Liver (tissue), 9 donors: ENCODE data around the gene FBXO47. TPM values are rescaled to one million over a fixed set of nuclear protein-coding genes. Genes with fewer than 3 reads are reported as not detected.
"Not testable (repeated sequence)": the region's sequence is repeated elsewhere in the genome, so short reads cannot be mapped to it uniquely, and the experiment has no call there.

Experiments
- DNase-seq: peaks from one replicate; pipeline ENCODE4 v3.0.0-alpha.2; 2017; ENCODE audit warnings: low spot score
- H3K27ac ChIP-seq, 2 donors: one replicate each; pipeline ENCODE4 v1.7.0; 2013; ENCODE audit warnings: inconsistent platforms in 2 of 2, low read length in 2 of 2, control low read depth in 1 of 2, low read depth in 1 of 2, mild to moderate bottlenecking in 1 of 2
- H3K27me3 ChIP-seq, 4 donors: one replicate each; pipeline versions ENCODE4 v1.6.1 to v1.7.0; 2013; ENCODE audit warnings: low read length in 3 of 4, inconsistent platforms in 1 of 4, mild to moderate bottlenecking in 1 of 4, moderate library complexity in 1 of 4; ENCODE audit not compliant: control insufficient read depth in 4 of 4, insufficient read depth in 4 of 4
- H3K36me3 ChIP-seq, 4 donors: one replicate each; pipeline versions ENCODE4 v1.6.1 to v1.7.0; 2013; ENCODE audit warnings: low read length in 3 of 4, mild to moderate bottlenecking in 3 of 4, low read depth in 1 of 4, moderate library complexity in 1 of 4; ENCODE audit not compliant: control insufficient read depth in 4 of 4, insufficient read depth in 3 of 4
- H3K4me1 ChIP-seq, 4 donors: one replicate each; pipeline versions ENCODE4 v1.6.1 to v1.7.0; 2013; ENCODE audit warnings: low read length in 3 of 4, mild to moderate bottlenecking in 3 of 4, moderate library complexity in 1 of 4; ENCODE audit not compliant: control insufficient read depth in 4 of 4, insufficient read depth in 4 of 4
- H3K4me3 ChIP-seq, 3 donors: one replicate each; pipeline versions ENCODE4 v1.6.1 to v1.7.0; 2013; ENCODE audit warnings: low read length in 3 of 3, control low read depth in 1 of 3, low read depth in 1 of 3, mild to moderate bottlenecking in 1 of 3
- H3K9ac ChIP-seq, 2 donors: one replicate each; pipeline ENCODE4 v1.7.0; 2013; ENCODE audit warnings: low read length in 2 of 2, mild to moderate bottlenecking in 2 of 2, moderate library complexity in 2 of 2, control low read depth in 1 of 2, low read depth in 1 of 2
- H3K9me3 ChIP-seq, 4 donors: one replicate each; pipeline versions ENCODE4 v1.6.1 to v1.7.0; 2013; ENCODE audit warnings: low read length in 3 of 4; ENCODE audit not compliant: control insufficient read depth in 4 of 4
- ATF3 ChIP-seq: IDR thresholded peaks from 2 replicates; pipeline ENCODE4 v1.6.1; 2016; ENCODE audit warnings: antibody characterized with exemption
- CTCF ChIP-seq: fragments of 150-350 bp; IDR thresholded peaks from 2 replicates; pipeline ENCODE4 v1.5.1; 2017; ENCODE audit warnings: improper control_type of control experiment, low read depth, low read length; ENCODE audit not compliant: missing input control
- EGR1 ChIP-seq, 2 donors: IDR thresholded peaks; 2 replicates each; pipeline ENCODE4 v1.6.1; 2016 to 2018; ENCODE audit warnings: antibody characterized with exemption in 2 of 2, low read depth in 2 of 2
- FOXA1 ChIP-seq: IDR thresholded peaks from 2 replicates; pipeline ENCODE4 v1.6.1; 2016; ENCODE audit warnings: antibody characterized with exemption
- FOXA2 ChIP-seq: IDR thresholded peaks from 2 replicates; pipeline ENCODE4 v1.6.1; 2016; ENCODE audit warnings: antibody characterized with exemption
- GABPA ChIP-seq, 2 donors: IDR thresholded peaks in 1 of 2; conservative IDR thresholded peaks in 1 of 2; 2 replicates each; pipeline ENCODE4 v1.6.1; 2016; ENCODE audit warnings: antibody characterized with exemption in 2 of 2, mild to moderate bottlenecking in 1 of 2, moderate library complexity in 1 of 2
- HNF4A ChIP-seq, 2 donors: conservative IDR thresholded peaks; 2 replicates each; pipeline ENCODE4 v1.6.1; 2016; ENCODE audit warnings: antibody characterized with exemption in 2 of 2, mild to moderate bottlenecking in 2 of 2
- HNF4G ChIP-seq: IDR thresholded peaks from 2 replicates; pipeline ENCODE4 v1.6.1; 2016; ENCODE audit warnings: antibody characterized with exemption
- JUND ChIP-seq, 2 donors: IDR thresholded peaks; 2 replicates each; pipeline ENCODE4 v1.6.1; 2016; ENCODE audit warnings: antibody characterized with exemption in 2 of 2
- NR2F2 ChIP-seq: IDR thresholded peaks from 2 replicates; pipeline ENCODE4 v1.6.1; 2016; ENCODE audit warnings: antibody characterized with exemption
- RAD21 ChIP-seq, 2 donors: IDR thresholded peaks; 2 replicates each; pipeline ENCODE4 v1.6.1; 2016; ENCODE audit warnings: antibody characterized with exemption in 2 of 2, mild to moderate bottlenecking in 2 of 2
- RXRA ChIP-seq, 2 donors: IDR thresholded peaks; 2 replicates each; pipeline ENCODE4 v1.6.1; 2017 to 2018; ENCODE audit warnings: antibody characterized with exemption in 2 of 2, mild to moderate bottlenecking in 1 of 2
- SP1 ChIP-seq: IDR thresholded peaks from 2 replicates; pipeline ENCODE4 v1.6.1; 2018; ENCODE audit warnings: antibody characterized with exemption, mild to moderate bottlenecking
- TAF1 ChIP-seq: conservative IDR thresholded peaks from 2 replicates; pipeline ENCODE4 v1.6.1; 2016; ENCODE audit warnings: antibody characterized with exemption, mild to moderate bottlenecking
- YY1 ChIP-seq: IDR thresholded peaks from 2 replicates; pipeline ENCODE4 v1.6.1; 2016; ENCODE audit warnings: antibody characterized with exemption, mild to moderate bottlenecking
- ZBTB33 ChIP-seq: IDR thresholded peaks from 2 replicates; pipeline ENCODE4 v1.6.1; 2016; ENCODE audit warnings: antibody characterized with exemption
- WGBS: extraction: QIAGEN DNeasy Blood & Tissue Kit; methylation state at CpG from one replicate; pipeline ENCODE4 v1.1.7; 2013; 5-methylcytosine and 5-hydroxymethylcytosine counted together
- polyA plus RNA-seq, 2 donors: library from polyadenylated mRNA; stranded (reverse) in 1 of 2; unstranded in 1 of 2; fragments of 200-250 nt in 1 of 2; fragments of >200 nt in 1 of 2; fragmentation: Nextera tagmentation in 1 of 2; extraction: Ambion mirVana in 1 of 2; gene quantifications; one replicate each; pipeline versions ENCODE4 v1.2.1 to v1.2.3, GENCODE V29; 2013 to 2015
- total RNA-seq, 2 donors: library from RNA; depleted of rRNA; stranded (reverse); fragments of >200 nt; gene quantifications; one replicate each; pipeline ENCODE4 v1.2.3, GENCODE V29; 2014
- TF ChIP-seq, protein P1 (sequence below): IDR thresholded peaks from 2 replicates; pipeline ENCODE4 v1.6.1; 2016; ENCODE audit warnings: antibody characterized with exemption
- TF ChIP-seq, protein P2 (sequence below): IDR thresholded peaks from 2 replicates; pipeline ENCODE4 v1.6.1; 2016; ENCODE audit warnings: antibody characterized with exemption, mild to moderate bottlenecking
- donor health status: healthy.
- donor health status: healthy.
- donor health status: healthy.
- donor health status: healthy.
- donor health status: healthy.

FBXO47 gene
- total and polyA plus RNA-seq, 4 donors: not detected

GRCh38 chr17:38958326-38958725, 8.9 kb downstream of the FBXO47 start (continued):
- no peak for TF ChIP-seq CTCF
- TF ChIP-seq NR2F2: no peak

DNA sequence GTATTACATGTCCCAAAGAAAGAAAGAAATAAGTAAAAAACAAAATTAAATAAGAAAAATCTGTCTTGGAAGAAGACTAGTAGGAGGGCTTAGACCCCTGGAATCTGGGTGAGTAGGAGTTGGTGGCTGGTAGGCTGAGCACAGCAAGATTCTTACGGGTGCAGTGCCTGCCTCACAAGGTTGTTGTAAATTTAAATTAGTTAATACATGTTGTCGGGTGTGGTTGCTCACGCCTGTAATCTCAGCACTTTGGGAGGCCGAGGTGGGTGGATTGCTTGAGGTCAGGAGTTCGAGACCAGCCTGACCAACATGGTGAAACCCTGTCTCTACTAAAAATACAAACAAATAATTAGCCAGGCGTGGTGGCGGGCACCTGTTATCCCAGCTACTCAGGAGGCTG, 13.4 kb downstream of the FBXO47 start:
- H3K9ac ChIP-seq, H3K27ac ChIP-seq, H3K27me3 ChIP-seq, H3K36me3 ChIP-seq, H3K4me3 ChIP-seq, H3K4me1 ChIP-seq, DNase-seq, H3K9me3 ChIP-seq: not testable (repeated sequence)
- 93% methylated on average over 7 of the region's 7 CpGs for WGBS

DNA sequence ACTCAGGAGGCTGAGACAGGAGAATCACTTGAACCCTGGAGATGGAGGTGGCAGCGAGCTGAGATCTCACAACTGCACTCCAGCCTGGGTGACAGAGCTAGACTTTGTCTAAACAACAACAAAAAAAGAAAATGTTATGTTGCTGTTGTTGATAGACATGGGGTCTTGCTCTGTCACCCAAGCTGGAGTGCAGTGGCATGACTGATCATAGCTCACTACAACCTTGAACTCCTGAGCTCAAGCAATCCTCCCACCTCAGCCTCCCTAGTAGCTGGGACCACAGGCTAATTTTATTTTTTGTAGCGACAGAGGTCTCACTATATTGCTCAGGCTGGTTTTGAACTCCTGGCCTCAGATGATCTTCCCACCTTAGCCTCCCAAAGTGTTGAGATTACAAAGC, 20.0 kb downstream of the FBXO47 start:
- H3K27ac ChIP-seq: no peak overlapping the region
- TF ChIP-seq EGR1 (IDR thresholded peaks at IDR 0.05; ENCODE audit: low read depth in 2 of 2): no peak
- TF ChIP-seq JUND (IDR thresholded peaks at IDR 0.05): no peak
- TF ChIP-seq RXRA (IDR thresholded peaks at IDR 0.05): no peak
- no peak for TF ChIP-seq RAD21 (IDR thresholded peaks at IDR 0.05)
- no peak for TF ChIP-seq HNF4A (conservative IDR thresholded peaks at IDR 0.05)
- TF ChIP-seq, protein P1, sequence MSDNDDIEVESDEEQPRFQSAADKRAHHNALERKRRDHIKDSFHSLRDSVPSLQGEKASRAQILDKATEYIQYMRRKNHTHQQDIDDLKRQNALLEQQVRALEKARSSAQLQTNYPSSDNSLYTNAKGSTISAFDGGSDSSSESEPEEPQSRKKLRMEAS: no peak
- no peak for TF ChIP-seq NR2F2
- TF ChIP-seq ZBTB33: no peak
- TF ChIP-seq FOXA1: no peak
- TF ChIP-seq ATF3: no peak
- TF ChIP-seq CTCF: no peak
- no peak for TF ChIP-seq FOXA2
- no peak for TF ChIP-seq HNF4G
- no peak for TF ChIP-seq TAF1
- no peak for TF ChIP-seq YY1
- TF ChIP-seq SP1: no peak
- TF ChIP-seq, protein P2, sequence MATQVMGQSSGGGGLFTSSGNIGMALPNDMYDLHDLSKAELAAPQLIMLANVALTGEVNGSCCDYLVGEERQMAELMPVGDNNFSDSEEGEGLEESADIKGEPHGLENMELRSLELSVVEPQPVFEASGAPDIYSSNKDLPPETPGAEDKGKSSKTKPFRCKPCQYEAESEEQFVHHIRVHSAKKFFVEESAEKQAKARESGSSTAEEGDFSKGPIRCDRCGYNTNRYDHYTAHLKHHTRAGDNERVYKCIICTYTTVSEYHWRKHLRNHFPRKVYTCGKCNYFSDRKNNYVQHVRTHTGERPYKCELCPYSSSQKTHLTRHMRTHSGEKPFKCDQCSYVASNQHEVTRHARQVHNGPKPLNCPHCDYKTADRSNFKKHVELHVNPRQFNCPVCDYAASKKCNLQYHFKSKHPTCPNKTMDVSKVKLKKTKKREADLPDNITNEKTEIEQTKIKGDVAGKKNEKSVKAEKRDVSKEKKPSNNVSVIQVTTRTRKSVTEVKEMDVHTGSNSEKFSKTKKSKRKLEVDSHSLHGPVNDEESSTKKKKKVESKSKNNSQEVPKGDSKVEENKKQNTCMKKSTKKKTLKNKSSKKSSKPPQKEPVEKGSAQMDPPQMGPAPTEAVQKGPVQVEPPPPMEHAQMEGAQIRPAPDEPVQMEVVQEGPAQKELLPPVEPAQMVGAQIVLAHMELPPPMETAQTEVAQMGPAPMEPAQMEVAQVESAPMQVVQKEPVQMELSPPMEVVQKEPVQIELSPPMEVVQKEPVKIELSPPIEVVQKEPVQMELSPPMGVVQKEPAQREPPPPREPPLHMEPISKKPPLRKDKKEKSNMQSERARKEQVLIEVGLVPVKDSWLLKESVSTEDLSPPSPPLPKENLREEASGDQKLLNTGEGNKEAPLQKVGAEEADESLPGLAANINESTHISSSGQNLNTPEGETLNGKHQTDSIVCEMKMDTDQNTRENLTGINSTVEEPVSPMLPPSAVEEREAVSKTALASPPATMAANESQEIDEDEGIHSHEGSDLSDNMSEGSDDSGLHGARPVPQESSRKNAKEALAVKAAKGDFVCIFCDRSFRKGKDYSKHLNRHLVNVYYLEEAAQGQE: no peak
- no peak for TF ChIP-seq GABPA (IDR thresholded peaks at IDR 0.05 in 1 of 2, conservative IDR thresholded peaks at IDR 0.05 in 1 of 2)
- no peak for DNase-seq

More for the DNA sequence above, 20.0 kb downstream of the FBXO47 start:
- H3K9ac ChIP-seq: no peak overlapping the region
- 91% methylated on average over 2 of the region's 2 CpGs for WGBS
- H3K4me1 ChIP-seq: no peaks in the 10 kb centered on the region
- no peaks in the 10 kb centered on the region for H3K9me3 ChIP-seq
- H3K4me3 ChIP-seq: no peak overlapping the region
- no peaks in the 10 kb centered on the region for H3K36me3 ChIP-seq
- H3K27me3 ChIP-seq: no peaks in the 10 kb centered on the region
